ENCODE results near the gene ARF1.

DNA sequence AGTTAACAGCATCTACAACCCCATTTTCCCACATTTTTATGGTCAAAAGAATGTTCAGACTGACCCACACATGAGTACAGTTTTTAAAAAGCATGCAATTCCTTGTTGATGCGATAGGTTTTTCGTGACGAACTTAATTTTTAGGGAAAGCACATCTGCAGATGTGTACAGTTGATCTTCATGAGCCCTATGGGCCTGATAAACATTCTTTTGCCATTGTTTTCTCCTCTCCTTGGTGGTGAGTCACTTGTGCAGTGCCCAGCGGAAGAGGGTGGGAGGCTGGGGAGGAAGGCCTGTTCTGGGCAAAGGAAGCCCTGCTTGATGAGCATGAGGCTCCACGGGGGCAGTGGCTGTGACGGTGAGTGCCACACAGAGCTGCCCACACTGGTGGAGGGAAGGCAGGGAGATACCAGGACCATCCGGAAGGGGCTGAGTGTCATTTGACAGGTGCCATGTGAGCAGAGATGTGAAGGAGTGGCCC is 5.3 kb downstream of the ARF1 start:
- TF ChIP-seq, protein P1, sequence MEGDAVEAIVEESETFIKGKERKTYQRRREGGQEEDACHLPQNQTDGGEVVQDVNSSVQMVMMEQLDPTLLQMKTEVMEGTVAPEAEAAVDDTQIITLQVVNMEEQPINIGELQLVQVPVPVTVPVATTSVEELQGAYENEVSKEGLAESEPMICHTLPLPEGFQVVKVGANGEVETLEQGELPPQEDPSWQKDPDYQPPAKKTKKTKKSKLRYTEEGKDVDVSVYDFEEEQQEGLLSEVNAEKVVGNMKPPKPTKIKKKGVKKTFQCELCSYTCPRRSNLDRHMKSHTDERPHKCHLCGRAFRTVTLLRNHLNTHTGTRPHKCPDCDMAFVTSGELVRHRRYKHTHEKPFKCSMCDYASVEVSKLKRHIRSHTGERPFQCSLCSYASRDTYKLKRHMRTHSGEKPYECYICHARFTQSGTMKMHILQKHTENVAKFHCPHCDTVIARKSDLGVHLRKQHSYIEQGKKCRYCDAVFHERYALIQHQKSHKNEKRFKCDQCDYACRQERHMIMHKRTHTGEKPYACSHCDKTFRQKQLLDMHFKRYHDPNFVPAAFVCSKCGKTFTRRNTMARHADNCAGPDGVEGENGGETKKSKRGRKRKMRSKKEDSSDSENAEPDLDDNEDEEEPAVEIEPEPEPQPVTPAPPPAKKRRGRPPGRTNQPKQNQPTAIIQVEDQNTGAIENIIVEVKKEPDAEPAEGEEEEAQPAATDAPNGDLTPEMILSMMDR (optimal IDR thresholded peaks at IDR 0.05 in 1 of 3, IDR thresholded peaks at IDR 0.05 in 1 of 3, conservative IDR thresholded peaks at IDR 0.05 in 1 of 3; ENCODE audit: extremely low read depth in 1 of 3, insufficient read depth in 2 of 3, low read length in 3 of 3), result no peak
- TF ChIP-seq EZH2 (IDR thresholded peaks at IDR 0.05; ENCODE audit: low read length), result no peak

All from keratinocyte (primary cell).